Dermis blood vessel endothelial cell (primary cell): ENCODE measurements around the gene GNB2. TPM values are rescaled to one million over a fixed set of nuclear protein-coding genes. Genes with fewer than 3 reads are reported as not detected.
"Not testable (repeated sequence)": the region's sequence is repeated elsewhere in the genome, so short reads cannot be mapped to it uniquely, and the experiment has no call there.

Experiments
- DNase-seq: peaks from one replicate; pipeline ENCODE4 v3.0.0; 2010
- total RNA-seq: library from RNA; depleted of rRNA; stranded (reverse); fragments of >200 nt; gene quantifications from 2 replicates; pipeline ENCODE4 v1.2.3, GENCODE V29; 2014

The GNB2 gene
- total RNA-seq, 1 donor from 2014 or later, result 85.4 TPM

DNA sequence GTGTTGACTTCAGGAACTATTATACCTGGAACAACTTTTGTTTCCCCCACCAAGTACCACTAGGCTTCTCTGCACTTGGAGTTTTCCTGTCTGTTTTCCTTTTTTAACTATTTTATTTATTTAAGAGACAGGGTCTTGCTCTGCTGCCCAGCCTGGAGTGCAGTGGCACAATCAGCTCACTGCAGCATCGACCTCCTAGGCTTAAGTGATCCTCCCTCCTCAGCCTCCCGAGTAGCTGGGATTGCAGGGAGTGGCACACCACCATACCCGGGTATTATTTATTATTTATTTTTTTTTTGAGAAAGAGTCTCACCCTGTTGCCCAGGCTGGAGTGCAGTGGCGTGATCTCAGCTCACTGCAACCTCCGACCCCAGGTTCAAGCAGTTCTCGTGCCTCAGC lies 22.6 kb downstream of the GNB2 start:
- no peak for DNase-seq

DNA sequence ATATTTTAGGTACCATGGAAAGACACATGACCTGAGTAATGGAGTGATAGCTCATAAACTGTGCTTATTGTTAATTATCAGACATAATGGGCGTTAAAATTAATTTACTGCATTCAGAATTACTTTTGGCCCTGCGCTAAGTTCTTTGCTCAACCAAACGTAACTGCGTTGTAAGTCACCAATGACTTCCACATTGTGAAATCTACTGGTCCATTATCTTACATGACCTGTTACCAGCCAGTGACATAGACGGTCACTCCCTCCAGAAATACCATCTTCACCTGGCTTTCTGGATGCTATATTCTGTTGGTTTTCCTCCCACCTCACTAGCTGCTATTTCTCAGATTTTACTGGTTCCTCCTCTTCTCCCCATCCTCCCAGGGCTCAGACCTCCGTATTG lies 25.5 kb downstream of the GNB2 start:
- no peak for DNase-seq

DNA sequence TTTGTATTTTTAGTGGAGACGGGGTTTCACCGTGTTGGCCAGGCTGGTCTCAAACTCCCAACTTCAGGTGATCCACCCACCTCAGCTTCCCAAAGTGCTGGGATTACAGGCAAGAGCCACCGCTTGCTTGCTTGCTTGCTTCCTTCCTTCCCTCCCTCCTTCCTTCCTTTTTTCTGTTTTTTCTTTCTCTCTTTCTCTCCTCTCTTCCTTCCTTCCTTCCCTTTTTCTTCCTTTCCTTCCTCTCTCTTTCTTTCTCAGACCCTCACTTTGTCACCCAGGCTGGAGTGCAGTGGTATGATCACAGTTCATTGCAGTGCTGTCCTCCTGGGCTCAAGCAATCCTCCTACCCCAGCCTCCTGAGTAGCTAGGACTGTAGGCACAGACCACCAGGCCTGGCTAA lies 27.5 kb downstream of the GNB2 start:
- not testable (repeated sequence) for DNase-seq

DNA sequence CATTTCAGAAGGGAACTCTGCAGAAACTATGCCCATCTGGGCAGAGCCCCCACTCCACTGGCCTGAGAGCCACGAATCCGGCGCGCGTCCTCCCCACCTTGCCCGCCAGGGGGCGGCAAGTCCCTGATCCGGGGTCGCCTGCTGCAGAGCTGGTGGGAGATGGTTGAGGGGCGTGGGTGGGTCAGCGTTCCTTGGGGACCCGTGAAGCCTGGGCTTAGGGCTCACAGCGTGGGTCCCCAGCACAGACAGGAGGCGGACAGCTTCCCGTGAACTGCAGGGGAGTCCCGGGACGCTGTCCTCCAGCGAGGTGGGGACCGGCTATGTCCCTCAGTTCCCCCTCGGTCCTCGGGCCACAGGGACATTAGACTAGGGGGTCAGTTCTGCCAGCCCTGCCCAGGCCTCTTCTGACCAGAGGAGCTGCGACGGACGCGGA lies 31.8 kb downstream of the GNB2 start:
- DNase-seq, result peak; percentile 82

DNA sequence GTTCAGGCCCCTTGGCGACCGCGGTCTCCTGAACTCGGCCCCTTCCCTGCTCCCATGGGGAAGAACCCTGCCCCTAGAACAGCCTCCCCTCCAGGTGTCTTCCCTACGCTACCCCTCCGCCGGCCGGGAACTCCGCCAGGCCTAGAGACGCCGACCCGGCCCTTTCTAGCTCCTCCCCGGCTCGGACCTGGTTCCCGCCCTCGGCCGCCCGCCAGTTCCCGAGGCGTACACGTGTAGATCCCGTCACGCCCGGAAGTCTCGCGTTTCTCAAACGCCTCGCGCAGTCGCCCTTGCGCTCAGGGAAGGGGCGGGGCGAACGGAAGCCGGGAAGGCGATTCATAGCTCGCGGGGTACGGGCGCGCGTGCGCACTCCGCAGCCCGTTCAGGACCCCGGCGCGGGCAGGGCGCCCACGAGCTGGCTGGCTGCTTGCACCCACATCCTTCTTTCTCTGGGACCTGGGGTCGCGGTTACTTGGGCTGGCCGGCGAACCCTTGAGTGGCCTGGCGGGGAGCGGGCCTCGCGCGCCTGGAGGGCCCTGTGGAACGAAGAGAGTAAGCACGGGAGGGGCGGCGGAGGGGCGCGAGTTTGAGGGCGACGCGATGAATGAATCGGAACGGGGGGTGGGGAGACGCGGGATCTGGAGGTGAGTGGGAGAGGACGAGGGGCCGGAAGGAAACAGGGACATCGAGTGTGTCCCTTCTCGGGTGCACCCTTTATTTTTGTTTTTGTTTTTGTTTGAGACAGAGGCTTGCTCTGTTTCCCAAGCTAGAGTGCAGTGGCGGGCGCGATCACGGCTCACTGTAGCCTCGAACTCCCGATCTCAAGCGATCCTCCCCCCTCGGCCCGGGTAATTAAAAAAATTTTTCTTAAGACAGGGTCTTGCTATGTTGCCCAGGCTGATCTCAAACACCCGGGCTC lies 32.5 kb downstream of the GNB2 start, which contains the start of gene POP7:
Gene POP7 (plus strand): TSS at position 369 of the 919 bp plus-strand sequence. CDS start 710 bp downstream, outside the sequence.
- peak; percentile 99 for DNase-seq

DNA sequence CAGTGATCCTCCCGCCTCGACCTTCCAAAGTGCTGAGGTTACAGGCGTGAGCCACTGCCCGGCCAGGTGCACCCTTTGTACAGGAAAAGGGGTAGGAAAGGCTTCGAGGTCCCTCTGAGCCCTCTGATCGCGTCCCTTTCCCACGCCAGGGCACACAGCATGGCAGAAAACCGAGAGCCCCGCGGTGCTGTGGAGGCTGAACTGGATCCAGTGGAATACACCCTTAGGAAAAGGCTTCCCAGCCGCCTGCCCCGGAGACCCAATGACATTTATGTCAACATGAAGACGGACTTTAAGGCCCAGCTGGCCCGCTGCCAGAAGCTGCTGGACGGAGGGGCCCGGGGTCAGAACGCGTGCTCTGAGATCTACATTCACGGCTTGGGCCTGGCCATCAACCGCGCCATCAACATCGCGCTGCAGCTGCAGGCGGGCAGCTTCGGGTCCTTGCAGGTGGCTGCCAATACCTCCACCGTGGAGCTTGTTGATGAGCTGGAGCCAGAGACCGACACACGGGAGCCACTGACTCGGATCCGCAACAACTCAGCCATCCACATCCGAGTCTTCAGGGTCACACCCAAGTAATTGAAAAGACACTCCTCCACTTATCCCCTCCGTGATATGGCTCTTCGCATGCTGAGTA lies 33.3 kb downstream of the GNB2 start:
- DNase-seq, result peak; percentile 23

DNA sequence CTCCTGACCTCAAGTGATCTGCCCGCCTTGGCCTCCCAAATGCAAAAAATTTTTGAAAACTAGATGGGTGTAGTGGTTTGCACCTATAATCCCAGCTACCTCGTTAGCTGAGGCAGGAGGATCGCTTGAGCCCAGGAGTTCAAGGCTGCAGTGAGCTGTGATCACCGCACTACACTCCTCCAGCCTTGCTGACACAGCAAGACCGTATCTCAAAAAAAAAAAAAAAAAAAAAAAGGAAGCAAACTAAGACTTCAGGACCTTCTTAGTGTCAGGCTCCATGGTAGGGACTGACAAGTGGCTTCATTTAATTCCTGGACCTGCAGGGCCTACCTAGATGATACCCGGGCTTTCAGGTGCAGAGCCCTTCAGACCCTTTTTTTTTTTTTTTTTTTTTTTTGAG lies 34.9 kb downstream of the GNB2 start:
- no peak for DNase-seq

DNA sequence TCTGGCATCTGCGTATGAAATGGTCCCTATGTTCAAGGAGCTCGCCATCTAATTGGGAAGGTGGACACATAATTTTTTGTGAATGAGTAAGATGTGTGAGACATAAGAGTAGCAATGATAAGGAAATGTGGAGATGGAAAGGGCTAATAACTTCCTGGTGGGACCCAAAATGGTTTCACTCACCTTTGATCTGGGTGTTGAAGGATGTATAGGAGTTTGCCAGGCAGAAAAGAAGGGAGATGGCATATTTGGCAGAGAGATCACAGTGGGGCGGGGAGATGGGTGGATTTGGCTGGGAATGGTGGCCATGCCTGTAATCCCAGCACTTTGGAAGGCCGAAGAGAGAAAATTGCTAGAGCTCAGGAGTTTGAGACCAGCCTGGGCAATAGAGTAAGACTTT lies 36.9 kb downstream of the GNB2 start:
- DNase-seq, result no peak

DNA sequence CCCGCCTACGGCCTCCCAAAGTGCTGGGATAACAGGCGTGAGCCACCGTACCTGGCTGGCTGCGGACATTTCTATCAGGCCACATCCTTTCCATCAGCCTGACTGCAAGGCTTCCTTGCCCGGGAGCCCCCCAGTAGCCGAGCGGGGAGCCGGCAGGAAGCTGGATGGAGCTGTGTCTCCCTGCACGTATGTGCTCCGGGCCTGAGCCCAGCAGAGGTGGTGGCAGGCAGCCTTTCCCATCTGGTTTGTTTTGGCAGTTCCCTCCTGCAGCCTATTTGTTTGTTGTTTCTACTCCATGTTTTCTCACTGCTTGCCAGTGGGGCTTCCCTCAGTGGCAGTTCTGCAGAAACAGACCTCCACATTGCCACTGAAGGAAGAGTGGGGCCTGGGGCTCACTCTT lies 37.8 kb downstream of the GNB2 start:
- no peak for DNase-seq

DNA sequence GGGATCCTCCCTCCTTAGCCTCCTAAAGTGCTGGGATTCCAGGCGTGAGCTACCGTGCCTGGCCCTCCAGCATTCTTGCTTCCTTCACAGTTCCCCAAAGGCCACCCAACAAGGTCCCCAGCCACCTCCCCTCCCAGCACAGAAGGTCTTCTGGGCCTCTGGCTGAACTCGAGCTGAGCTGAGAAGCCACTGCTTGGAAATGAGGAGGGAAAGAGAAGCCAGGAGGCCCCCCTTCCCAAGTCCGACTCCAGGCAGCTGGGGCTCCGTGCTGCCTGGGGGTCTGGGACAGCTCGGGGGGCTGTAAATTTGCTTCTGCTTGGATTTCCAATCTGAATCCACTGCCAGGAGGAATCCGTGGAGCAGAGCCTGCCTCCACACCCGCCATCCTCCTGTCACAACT lies 41.2 kb downstream of the GNB2 start:
- DNase-seq, result no peak

DNA sequence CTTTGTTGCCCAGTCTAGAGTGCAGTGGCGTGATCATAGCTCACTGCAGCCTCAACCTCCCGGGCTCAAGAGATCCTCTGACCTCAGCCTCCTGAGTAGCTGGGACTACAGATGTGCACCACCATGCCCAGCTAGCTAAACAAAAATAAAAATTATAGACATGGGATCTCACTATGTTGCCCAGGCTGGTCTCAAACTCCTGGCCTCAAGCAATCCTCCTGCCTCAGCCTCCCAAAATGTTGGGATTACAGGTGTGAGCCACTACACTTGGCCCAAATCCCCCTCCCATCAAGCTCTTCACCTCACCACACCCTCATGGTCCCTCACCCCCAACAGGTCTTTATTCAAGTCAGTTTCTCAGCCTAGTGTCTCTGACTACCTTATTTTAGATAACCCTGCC lies 43.5 kb downstream of the GNB2 start:
- not testable (repeated sequence) for DNase-seq

DNA sequence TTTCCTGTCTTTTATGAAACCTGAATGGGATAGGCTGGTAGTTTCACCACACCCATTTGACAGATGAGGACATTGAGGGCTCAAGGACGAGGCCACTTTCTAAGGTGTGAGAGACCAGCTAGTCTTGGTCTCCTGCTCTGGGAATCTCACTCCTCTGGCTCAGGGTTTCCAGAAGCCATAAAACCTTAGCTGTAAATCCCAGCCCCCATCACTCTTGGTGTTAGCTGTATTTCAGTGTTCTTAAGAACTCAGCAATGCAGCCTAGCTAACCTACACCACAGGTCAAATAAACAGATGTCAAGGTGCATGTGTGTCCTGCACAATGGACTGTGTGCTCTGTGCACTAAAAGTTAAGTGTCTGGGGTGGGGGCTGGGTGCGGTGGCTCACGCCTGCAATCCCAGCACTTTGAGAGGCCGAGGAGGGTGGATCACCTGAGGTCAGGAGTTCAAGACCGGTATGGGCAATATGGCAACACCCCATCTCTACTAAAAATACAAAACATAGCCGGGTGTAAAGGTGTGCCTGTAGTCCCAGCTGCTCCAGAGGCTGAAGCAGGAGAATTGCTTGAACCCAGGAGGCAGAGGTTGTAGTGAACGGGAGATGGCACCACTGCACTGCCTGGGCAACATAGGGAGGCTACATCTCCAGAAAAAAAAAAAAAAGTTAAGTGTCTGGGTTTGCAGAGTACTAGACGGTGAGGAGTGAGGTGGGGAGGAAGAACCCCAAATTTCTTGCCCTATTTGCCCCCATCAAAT lies 46.2 kb downstream of the GNB2 start:
- peak; percentile 14 for DNase-seq

DNA sequence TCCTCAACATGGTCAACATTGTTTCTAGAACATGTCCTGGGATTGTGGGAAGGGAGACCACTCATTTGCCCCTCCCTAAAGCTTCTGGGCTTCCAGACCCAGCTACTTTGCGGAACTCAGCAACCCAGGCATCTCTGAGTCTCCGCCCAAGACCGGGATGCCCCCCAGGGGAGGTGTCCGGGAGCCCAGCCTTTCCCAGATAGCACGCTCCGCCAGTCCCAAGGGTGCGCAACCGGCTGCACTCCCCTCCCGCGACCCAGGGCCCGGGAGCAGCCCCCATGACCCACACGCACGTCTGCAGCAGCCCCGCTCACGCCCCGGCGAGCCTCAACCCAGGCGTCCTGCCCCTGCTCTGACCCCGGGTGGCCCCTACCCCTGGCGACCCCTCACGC lies 46.7 kb downstream of the GNB2 start, which contains the start of gene EPO:
Gene EPO (plus strand): TSS at position 190 of the 392 bp plus-strand sequence. CDS start 513 bp downstream, outside the sequence.
- no peak for DNase-seq

DNA sequence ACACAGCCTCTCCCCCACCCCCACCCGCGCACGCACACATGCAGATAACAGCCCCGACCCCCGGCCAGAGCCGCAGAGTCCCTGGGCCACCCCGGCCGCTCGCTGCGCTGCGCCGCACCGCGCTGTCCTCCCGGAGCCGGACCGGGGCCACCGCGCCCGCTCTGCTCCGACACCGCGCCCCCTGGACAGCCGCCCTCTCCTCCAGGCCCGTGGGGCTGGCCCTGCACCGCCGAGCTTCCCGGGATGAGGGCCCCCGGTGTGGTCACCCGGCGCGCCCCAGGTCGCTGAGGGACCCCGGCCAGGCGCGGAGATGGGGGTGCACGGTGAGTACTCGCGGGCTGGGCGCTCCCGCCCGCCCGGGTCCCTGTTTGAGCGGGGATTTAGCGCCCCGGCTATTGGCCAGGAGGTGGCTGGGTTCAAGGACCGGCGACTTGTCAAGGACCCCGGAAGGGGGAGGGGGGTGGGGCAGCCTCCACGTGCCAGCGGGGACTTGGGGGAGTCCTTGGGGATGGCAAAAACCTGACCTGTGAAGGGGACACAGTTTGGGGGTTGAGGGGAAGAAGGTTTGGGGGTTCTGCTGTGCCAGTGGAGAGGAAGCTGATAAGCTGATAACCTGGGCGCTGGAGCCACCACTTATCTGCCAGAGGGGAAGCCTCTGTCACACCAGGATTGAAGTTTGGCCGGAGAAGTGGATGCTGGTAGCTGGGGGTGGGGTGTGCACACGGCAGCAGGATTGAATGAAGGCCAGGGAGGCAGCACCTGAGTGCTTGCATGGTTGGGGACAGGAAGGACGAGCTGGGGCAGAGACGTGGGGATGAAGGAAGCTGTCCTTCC lies 47.3 kb downstream of the GNB2 start:
- no peak for DNase-seq

DNA sequence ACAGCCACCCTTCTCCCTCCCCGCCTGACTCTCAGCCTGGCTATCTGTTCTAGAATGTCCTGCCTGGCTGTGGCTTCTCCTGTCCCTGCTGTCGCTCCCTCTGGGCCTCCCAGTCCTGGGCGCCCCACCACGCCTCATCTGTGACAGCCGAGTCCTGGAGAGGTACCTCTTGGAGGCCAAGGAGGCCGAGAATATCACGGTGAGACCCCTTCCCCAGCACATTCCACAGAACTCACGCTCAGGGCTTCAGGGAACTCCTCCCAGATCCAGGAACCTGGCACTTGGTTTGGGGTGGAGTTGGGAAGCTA lies 47.9 kb downstream of the GNB2 start:
- no peak for DNase-seq

DNA sequence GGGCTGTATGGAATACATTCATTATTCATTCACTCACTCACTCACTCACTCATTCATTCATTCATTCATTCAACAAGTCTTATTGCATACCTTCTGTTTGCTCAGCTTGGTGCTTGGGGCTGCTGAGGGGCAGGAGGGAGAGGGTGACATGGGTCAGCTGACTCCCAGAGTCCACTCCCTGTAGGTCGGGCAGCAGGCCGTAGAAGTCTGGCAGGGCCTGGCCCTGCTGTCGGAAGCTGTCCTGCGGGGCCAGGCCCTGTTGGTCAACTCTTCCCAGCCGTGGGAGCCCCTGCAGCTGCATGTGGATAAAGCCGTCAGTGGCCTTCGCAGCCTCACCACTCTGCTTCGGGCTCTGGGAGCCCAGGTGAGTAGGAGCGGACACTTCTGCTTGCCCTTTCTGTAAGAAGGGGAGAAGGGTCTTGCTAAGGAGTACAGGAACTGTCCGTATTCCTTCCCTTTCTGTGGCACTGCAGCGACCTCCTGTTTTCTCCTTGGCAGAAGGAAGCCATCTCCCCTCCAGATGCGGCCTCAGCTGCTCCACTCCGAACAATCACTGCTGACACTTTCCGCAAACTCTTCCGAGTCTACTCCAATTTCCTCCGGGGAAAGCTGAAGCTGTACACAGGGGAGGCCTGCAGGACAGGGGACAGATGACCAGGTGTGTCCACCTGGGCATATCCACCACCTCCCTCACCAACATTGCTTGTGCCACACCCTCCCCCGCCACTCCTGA lies 49.1 kb downstream of the GNB2 start:
- DNase-seq, result no peak

DNA sequence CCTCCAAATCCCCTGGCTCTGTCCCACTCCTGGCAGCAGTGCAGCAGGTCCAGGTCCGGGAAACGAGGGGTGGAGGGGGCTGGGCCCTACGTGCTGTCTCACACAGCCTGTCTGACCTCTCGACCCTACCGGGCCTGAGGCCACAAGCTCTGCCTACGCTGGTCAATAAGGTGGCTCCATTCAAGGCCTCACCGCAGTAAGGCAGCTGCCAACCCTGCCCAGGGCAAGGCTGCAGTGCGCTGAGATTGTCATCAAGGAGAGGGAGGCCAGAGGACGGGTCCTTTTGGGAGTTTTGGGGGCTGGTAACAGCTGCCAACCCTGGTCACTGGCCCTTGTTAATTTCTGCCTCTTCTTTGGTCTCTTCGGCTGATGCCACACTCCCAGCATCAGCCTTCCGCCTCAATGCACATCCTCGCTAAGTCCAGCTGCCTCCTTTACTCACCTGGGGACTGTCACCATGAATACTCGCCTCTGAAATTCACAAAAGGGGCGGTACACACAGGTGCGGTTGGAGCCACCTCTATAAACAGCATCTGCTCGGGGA lies 50.3 kb downstream of the GNB2 start:
- no peak for DNase-seq

DNA sequence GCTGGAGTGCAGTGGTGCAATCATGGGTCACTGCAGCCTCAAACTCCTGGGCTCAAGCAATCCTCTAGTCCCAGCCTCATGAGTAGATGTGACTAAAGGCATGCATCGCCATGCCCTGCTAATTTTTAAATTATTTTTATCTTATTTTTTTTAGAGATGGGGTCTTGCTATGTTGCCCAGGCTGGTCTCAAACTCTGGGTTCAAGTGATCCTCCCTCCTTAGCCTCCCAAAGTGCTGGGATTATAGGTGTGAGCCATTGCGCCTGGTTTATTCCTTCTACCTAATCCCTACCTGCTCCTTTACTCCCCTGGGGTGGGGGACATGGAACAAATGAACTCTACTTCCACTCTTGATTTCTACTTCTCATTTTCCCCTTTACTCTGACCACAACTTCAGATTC lies 50.8 kb downstream of the GNB2 start:
- not testable (repeated sequence) for DNase-seq

DNA sequence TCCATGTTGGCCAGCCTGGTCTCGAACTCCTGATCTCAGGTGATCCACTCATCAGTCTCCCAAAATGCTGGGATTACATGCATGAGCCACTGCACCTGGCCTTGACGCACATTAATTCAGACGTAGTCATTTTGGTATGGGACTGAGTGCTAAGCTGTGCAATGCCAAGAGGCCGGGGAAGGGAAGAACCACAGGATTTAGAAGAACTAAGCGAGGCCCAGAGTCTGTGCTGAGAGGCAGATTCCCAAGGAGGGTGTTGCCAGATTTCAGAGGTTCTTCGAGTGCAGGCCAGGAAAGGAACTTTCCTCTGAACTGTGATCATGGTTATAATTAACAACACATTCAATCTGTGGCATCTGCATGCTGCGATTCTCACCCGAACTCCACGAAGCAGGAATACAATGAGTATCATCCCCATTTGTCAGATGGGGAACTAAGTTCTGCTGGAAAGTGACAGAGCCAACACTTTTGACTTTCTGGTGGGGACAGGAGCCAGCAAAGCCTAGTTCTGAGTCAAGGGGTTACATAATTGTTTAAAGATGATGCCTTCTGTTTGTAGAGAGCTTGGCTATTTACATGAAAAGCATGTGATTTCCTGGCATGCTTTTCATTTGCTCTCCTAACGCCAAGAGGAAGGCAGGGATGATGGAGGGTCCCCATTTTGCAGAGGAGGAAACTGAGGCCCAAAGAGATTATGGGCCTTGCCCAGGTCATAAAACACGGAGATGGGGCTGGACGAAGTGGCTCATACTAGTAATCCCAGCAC lies 53.6 kb downstream of the GNB2 start:
- DNase-seq, result no peak

DNA sequence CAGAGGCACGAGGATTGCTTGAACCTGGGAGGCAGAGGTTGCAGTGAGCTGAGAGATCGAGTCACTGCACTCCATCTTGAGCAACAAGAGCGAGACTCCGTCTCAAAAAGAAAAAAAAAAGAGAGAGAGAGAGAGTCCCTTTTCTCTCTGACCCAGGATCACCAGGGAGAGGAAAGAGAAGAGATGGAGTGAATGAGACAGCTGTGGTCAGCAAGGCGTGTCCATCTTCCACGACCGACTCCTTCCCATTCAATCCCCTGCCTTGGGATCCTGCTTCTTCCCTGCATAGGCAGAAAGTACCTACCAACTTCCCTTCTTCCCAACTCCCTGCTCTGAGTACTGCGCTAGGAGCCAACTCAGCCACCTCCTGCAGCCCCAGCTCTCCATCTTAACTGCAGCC lies 54.7 kb downstream of the GNB2 start:
- DNase-seq, result no peak
